K562 (cell line): ENCODE measurements around the gene SPHK2. TPM values are rescaled to one million over a fixed set of nuclear protein-coding genes. Genes with fewer than 3 reads are reported as not detected.

Experiments used
- ADNP ChIP-seq: fragments of 200-800 bp; sonication (Bioruptor generic); IDR thresholded peaks from 2 replicates; pipeline ENCODE4 v1.6.1; 2016; ENCODE audit warnings: missing genetic modification characterization, missing compliant biosample characterization
- CBX3 ChIP-seq, 2 experiments: IDR thresholded peaks; 1 replicate in 1 of 2; 2 replicates in 1 of 2; pipeline ENCODE4 v1.6.1; 2012; ENCODE audit warnings: inconsistent platforms in 2 of 2, low read length in 2 of 2, borderline replicate concordance in 1 of 2, control low read depth in 1 of 2
- DDX20 ChIP-seq: fragments of 450-650 bp; IDR thresholded peaks from 2 replicates; pipeline ENCODE4 v1.6.1; 2016; ENCODE audit warnings: missing genetic modification characterization, low read depth, mild to moderate bottlenecking, missing compliant biosample characterization, moderate library complexity
- MTA1 ChIP-seq: fragments of 450-650 bp; IDR thresholded peaks from 2 replicates; pipeline ENCODE4 v1.6.1; 2017; ENCODE audit warnings: borderline replicate concordance
- RB1 ChIP-seq: fragments of 450-650 bp; IDR thresholded peaks from 2 replicates; pipeline ENCODE4 v1.6.1; 2017; ENCODE audit warnings: low read depth, mild to moderate bottlenecking
- SIX5 ChIP-seq, 2 experiments: IDR thresholded peaks; 2 replicates each; pipeline ENCODE4 v1.6.1; 2011; ENCODE audit warnings: low read length in 2 of 2, borderline replicate concordance in 1 of 2, low read depth in 1 of 2, mild to moderate bottlenecking in 1 of 2, moderate library complexity in 1 of 2; ENCODE audit not compliant: insufficient read depth in 1 of 2
- ZNF766 ChIP-seq: fragments of 200-800 bp; sonication (Bioruptor generic); conservative IDR thresholded peaks from 2 replicates; pipeline ENCODE4 v1.6.1; 2016; ENCODE audit warnings: missing genetic modification characterization, missing compliant biosample characterization
- polyA plus RNA-seq, 8 experiments: library from polyadenylated mRNA; depleted of rRNA in 4 of 8; stranded (reverse) in 5 of 8; unstranded in 3 of 8; fragments of >200 nt; fragmentation: Nextera tagmentation in 2 of 8; fragmentation: Illumina TruSeq in 1 of 8; extraction: Ambion mirVana in 2 of 8; extraction: Trizol in 1 of 8; gene quantifications; 2 replicates each; pipeline versions ENCODE4 v1.2.1 to v1.2.3, GENCODE V29; 2011 to 2014; ENCODE audit warnings: inconsistent platforms in 1 of 8, missing spikeins in 1 of 8
- total RNA-seq, 7 experiments: library from RNA; depleted of rRNA in 6 of 7; stranded (reverse); fragments of >200 nt in 6 of 7; fragmentation: Illumina TruSeq in 2 of 7; extraction: Trizol in 2 of 7; gene quantifications; 2 replicates each; pipeline versions ENCODE4 v1.2.1 to v1.2.3, GENCODE V29; 2011 to 2021; ENCODE audit warnings: low replicate concordance in 1 of 7
- TF ChIP-seq, protein P1 (sequence below): fragments of 250-450 bp; sonication (Bioruptor Pico); IDR thresholded peaks from 2 replicates; pipeline ENCODE4 v1.5.0; 2021; ENCODE audit warnings: mild to moderate bottlenecking, borderline replicate concordance
- TF ChIP-seq, protein P2 (sequence below): fragments of 450-650 bp; conservative IDR thresholded peaks from 2 replicates; pipeline ENCODE4 v1.6.1; 2016; ENCODE audit warnings: missing genetic modification characterization, low read depth, mild to moderate bottlenecking, control low read depth, missing compliant biosample characterization
- TF ChIP-seq, protein P3 (sequence below): fragments of 200-800 bp; sonication (Bioruptor generic); IDR thresholded peaks from 2 replicates; pipeline ENCODE4 v1.6.1; 2017; ENCODE audit warnings: missing genetic modification characterization, missing compliant biosample characterization
- TF ChIP-seq, protein P4 (sequence below): sonication (generic); formaldehyde crosslinking; IDR thresholded peaks from 2 replicates; pipeline ENCODE4 v1.8.1; 2023; ENCODE audit warnings: mild to moderate bottlenecking, missing genetic modification reagents
- TF ChIP-seq, protein P5 (sequence below): fragments of 200-800 bp; sonication (Bioruptor generic); IDR thresholded peaks from 2 replicates; pipeline ENCODE4 v1.6.1; 2016; ENCODE audit warnings: missing genetic modification characterization, missing compliant biosample characterization

Gene SPHK2
- total and polyA plus RNA-seq, 9 of the 15 experiments (the other 6 are each of a cell fraction or from before 2014, with no cell fraction given): 0.10 to 15.2 (median 2.9) TPM

DNA sequence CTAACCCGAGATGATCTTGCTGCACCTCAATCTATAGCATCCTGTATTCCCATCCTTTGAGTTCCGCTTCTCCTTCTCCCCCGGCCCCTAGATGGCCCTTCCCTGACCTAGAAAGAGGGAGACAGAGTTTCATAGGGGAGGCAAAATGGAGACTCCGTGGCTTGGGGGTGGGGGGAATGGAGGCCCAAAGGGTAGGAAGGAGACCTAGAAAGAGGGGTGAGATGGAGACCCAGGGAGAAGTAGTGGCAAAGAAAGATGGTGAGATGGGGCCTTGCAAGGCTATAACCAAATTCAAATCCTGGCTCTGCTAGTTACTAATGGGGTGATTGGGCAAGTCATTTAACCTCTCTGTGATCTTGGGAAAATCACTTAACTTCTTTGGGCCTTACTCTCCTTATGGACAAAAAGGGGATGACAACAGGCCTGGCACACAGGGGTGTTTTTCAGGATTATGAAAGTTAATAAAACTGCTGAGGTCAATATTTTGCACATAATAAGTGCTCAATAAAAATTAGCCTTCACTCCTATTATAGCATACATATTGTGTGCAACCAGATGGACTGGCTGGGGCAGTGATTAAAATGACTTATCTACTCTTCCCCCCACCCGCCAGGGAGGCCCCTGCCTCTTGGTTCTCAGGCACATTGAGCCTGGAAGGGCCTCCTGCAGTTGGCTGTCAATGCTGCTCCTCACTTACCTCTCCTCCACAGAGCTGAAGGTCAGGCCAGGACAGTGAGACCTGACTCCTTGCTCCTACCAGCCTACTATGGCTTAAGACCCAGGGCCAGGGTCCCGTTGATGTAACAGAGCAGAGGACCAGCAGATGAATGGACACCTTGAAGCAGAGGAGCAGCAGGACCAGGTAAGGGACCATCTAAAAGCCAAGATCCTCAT, 633 bp downstream of the SPHK2 start (continued):
- TF ChIP-seq, protein P1, sequence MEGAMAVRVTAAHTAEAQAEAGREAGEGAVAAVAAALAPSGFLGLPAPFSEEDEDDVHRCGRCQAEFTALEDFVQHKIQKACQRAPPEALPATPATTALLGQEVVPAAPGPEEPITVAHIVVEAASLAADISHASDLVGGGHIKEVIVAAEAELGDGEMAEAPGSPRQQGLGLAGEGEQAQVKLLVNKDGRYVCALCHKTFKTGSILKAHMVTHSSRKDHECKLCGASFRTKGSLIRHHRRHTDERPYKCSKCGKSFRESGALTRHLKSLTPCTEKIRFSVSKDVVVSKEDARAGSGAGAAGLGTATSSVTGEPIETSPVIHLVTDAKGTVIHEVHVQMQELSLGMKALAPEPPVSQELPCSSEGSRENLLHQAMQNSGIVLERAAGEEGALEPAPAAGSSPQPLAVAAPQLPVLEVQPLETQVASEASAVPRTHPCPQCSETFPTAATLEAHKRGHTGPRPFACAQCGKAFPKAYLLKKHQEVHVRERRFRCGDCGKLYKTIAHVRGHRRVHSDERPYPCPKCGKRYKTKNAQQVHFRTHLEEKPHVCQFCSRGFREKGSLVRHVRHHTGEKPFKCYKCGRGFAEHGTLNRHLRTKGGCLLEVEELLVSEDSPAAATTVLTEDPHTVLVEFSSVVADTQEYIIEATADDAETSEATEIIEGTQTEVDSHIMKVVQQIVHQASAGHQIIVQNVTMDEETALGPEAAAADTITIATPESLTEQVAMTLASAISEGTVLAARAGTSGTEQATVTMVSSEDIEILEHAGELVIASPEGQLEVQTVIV (CRISPR knock-in tag): no peak
- TF ChIP-seq, protein P2, sequence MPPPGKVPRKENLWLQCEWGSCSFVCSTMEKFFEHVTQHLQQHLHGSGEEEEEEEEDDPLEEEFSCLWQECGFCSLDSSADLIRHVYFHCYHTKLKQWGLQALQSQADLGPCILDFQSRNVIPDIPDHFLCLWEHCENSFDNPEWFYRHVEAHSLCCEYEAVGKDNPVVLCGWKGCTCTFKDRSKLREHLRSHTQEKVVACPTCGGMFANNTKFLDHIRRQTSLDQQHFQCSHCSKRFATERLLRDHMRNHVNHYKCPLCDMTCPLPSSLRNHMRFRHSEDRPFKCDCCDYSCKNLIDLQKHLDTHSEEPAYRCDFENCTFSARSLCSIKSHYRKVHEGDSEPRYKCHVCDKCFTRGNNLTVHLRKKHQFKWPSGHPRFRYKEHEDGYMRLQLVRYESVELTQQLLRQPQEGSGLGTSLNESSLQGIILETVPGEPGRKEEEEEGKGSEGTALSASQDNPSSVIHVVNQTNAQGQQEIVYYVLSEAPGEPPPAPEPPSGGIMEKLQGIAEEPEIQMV (tag): no peak
- TF ChIP-seq MTA1 (no peak), ADNP (tag) (peak; percentile 100), ZNF766 (CRISPR knock-in tag) (no peak), CBX3 (IDR thresholded peaks at IDR 0.05; ENCODE audit: borderline replicate concordance in 1 of 2, low read length in 2 of 2) (no peak), SIX5 (IDR thresholded peaks at IDR 0.05; ENCODE audit: borderline replicate concordance in 1 of 2, insufficient read depth in 1 of 2, low read depth in 1 of 2, low read length in 2 of 2) (no peak), DDX20 (no peak), RB1 (no peak)
- TF ChIP-seq, protein P3, sequence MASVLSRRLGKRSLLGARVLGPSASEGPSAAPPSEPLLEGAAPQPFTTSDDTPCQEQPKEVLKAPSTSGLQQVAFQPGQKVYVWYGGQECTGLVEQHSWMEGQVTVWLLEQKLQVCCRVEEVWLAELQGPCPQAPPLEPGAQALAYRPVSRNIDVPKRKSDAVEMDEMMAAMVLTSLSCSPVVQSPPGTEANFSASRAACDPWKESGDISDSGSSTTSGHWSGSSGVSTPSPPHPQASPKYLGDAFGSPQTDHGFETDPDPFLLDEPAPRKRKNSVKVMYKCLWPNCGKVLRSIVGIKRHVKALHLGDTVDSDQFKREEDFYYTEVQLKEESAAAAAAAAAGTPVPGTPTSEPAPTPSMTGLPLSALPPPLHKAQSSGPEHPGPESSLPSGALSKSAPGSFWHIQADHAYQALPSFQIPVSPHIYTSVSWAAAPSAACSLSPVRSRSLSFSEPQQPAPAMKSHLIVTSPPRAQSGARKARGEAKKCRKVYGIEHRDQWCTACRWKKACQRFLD (CRISPR knock-in tag): no peak
- TF ChIP-seq, protein P4, sequence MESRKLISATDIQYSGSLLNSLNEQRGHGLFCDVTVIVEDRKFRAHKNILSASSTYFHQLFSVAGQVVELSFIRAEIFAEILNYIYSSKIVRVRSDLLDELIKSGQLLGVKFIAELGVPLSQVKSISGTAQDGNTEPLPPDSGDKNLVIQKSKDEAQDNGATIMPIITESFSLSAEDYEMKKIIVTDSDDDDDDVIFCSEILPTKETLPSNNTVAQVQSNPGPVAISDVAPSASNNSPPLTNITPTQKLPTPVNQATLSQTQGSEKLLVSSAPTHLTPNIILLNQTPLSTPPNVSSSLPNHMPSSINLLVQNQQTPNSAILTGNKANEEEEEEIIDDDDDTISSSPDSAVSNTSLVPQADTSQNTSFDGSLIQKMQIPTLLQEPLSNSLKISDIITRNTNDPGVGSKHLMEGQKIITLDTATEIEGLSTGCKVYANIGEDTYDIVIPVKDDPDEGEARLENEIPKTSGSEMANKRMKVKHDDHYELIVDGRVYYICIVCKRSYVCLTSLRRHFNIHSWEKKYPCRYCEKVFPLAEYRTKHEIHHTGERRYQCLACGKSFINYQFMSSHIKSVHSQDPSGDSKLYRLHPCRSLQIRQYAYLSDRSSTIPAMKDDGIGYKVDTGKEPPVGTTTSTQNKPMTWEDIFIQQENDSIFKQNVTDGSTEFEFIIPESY: no peak
- TF ChIP-seq, protein P5, sequence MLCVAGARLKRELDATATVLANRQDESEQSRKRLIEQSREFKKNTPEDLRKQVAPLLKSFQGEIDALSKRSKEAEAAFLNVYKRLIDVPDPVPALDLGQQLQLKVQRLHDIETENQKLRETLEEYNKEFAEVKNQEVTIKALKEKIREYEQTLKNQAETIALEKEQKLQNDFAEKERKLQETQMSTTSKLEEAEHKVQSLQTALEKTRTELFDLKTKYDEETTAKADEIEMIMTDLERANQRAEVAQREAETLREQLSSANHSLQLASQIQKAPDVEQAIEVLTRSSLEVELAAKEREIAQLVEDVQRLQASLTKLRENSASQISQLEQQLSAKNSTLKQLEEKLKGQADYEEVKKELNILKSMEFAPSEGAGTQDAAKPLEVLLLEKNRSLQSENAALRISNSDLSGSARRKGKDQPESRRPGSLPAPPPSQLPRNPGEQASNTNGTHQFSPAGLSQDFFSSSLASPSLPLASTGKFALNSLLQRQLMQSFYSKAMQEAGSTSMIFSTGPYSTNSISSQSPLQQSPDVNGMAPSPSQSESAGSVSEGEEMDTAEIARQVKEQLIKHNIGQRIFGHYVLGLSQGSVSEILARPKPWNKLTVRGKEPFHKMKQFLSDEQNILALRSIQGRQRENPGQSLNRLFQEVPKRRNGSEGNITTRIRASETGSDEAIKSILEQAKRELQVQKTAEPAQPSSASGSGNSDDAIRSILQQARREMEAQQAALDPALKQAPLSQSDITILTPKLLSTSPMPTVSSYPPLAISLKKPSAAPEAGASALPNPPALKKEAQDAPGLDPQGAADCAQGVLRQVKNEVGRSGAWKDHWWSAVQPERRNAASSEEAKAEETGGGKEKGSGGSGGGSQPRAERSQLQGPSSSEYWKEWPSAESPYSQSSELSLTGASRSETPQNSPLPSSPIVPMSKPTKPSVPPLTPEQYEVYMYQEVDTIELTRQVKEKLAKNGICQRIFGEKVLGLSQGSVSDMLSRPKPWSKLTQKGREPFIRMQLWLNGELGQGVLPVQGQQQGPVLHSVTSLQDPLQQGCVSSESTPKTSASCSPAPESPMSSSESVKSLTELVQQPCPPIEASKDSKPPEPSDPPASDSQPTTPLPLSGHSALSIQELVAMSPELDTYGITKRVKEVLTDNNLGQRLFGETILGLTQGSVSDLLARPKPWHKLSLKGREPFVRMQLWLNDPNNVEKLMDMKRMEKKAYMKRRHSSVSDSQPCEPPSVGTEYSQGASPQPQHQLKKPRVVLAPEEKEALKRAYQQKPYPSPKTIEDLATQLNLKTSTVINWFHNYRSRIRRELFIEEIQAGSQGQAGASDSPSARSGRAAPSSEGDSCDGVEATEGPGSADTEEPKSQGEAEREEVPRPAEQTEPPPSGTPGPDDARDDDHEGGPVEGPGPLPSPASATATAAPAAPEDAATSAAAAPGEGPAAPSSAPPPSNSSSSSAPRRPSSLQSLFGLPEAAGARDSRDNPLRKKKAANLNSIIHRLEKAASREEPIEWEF (CRISPR knock-in tag): no peak
